ENCODE data around the gene HPCAL1.

HPCAL1 gene

DNA sequence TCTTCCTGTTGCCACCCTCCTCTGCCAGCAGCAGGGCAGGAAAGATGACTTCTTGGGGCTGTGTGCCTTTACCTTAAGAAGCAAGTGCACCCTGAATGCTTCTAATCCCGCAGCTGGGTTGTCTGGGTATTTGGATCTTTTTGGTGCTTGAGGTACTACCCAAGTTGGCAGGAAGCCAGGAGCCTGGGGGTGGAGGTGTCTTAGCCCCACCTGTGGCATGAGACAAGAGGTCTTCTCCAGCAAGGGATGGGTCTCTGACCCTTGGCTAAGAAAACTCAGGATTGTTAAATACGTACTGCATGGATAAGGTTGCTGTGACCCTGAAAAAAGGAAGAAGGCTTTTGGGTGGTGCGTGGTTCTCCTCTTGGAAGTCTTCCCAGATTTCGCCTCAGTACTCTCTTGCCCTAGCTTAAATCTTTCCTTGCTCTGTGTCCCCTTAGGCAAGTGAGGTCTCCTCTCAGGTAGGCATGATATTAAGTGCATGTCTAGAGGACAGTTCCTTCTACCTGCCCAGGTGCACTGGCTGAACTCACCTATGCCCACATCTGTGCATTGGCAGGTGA is 4.3 kb downstream of the HPCAL1 start:
- TF ChIP-seq CTCF (conservative IDR thresholded peaks at IDR 0.05; ENCODE audit: low read depth): no peak
- DNase-seq (ENCODE audit: low spot score): no peak
- no peak overlapping the region for H3K27ac ChIP-seq
- ChIA-PET CTCF (interaction anchor here (0.5 to 0.7 kb wide), 2 partner anchors 90 to 112 kb away, joined by 3 read pairs; no protein-coding TSS in a partner anchor), POLR2A (ENCODE audit: low non-redundant PET) (no interaction called here)

GRCh38 chr2:10307561-10308156 is 5.0 kb downstream of the HPCAL1 start:
- CTCF ChIA-PET: interaction anchor here (0.5 to 0.7 kb wide), 3 partner anchors 89 to 594 kb away, joined by 3 read pairs; no protein-coding TSS in a partner anchor
- no peak for DNase-seq (ENCODE audit: low spot score)
- H3K27ac ChIP-seq: no peak overlapping the region
- POLR2A ChIA-PET (ENCODE audit: low non-redundant PET): no interaction called here
- no peak for TF ChIP-seq CTCF (conservative IDR thresholded peaks at IDR 0.05; ENCODE audit: low read depth)

DNA sequence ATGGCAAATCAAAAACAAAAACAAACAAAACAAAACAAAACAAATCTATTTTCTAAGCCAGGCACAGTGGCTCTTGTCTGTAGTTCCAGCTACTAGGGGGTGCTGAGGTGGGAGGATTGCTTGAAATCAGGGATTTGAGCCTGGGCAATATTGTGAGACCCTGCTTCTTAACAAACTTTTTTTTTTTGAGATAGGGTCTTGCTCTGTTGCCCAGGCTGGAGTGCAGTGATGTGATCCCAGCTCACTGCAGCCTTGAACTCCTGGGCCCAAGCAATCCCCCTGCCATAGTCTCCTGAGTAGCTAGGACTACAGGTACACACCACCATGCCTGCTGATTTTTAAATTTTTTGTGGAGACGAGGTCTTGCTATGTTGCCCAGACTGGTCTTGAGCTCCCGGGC is 6.2 kb downstream of the HPCAL1 start:
- H3K27ac ChIP-seq: no peak overlapping the region
- no peak for TF ChIP-seq CTCF (conservative IDR thresholded peaks at IDR 0.05; ENCODE audit: low read depth)
- DNase-seq (ENCODE audit: low spot score): no peak
- ChIA-PET CTCF (no interaction called here), POLR2A (ENCODE audit: low non-redundant PET) (no interaction called here)

DNA sequence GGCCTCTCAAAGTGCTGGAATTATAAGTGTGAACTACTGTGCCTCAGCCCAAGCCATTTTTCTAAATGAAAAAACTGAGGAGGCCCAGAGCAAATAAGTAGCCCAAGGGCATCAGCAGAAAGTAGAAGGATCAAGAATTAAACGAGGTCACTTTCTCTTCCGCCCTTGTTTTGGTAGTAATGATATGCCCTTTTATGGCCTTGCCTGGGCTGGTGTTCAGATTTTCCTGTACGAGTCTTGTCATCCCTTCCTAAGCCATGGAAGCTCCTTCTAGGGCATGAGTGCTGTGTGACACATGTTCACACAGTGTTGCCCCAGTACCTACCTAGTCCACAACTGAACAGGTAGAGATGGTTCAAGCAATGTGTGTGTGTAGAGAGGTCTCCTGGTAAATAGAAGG is 6.6 kb downstream of the HPCAL1 start:
- no peak overlapping the region for H3K27ac ChIP-seq
- no peak for TF ChIP-seq CTCF (conservative IDR thresholded peaks at IDR 0.05; ENCODE audit: low read depth)
- no peak for DNase-seq (ENCODE audit: low spot score)
- ChIA-PET POLR2A (ENCODE audit: low non-redundant PET) (no interaction called here), CTCF (interaction anchor here (1.2 kb wide), 1 partner anchor 100 kb away, joined by 3 read pairs; no protein-coding TSS in a partner anchor)

GRCh38 chr2:10310309-10310888 is 7.7 kb downstream of the HPCAL1 start:
- no peak overlapping the region for H3K27ac ChIP-seq
- ChIA-PET POLR2A (ENCODE audit: low non-redundant PET) (no interaction called here), CTCF (interaction anchor here (0.7 to 1.2 kb wide), 2 partner anchors 13 to 99 kb away, joined by 3 to 5 read pairs; no protein-coding TSS in a partner anchor)
- DNase-seq (ENCODE audit: low spot score): no peak
- TF ChIP-seq CTCF (conservative IDR thresholded peaks at IDR 0.05; ENCODE audit: low read depth): no peak

GRCh38 chr2:10311736-10312135 is 9.0 kb downstream of the HPCAL1 start:
- no peak overlapping the region for H3K27ac ChIP-seq
- ChIA-PET CTCF (interaction anchor here (0.7 kb wide), 1 partner anchor 94 kb away, joined by 3 read pairs; no protein-coding TSS in a partner anchor), POLR2A (ENCODE audit: low non-redundant PET) (no interaction called here)
- no peak for DNase-seq (ENCODE audit: low spot score)
- no peak for TF ChIP-seq CTCF (conservative IDR thresholded peaks at IDR 0.05; ENCODE audit: low read depth)
